HEK293 (cell line): Measurements from ENCODE around the gene FIBP.

ENCODE experiments used
- ATF2 ChIP-seq: fragments of 450-650 bp; formaldehyde crosslinking; IDR thresholded peaks from 2 replicates; pipeline ENCODE4 v1.5.1; 2016; ENCODE audit warnings: missing biosample characterization, missing genetic modification characterization, low read depth
- CTCF ChIP-seq: fragments of 450-650 bp; formaldehyde crosslinking; IDR thresholded peaks from 2 replicates; pipeline ENCODE4 v1.5.1; 2016; ENCODE audit warnings: missing biosample characterization, missing genetic modification characterization
- EGR2 ChIP-seq: fragments of 450-650 bp; formaldehyde crosslinking; IDR thresholded peaks from 2 replicates; pipeline ENCODE4 v1.5.1; 2016; ENCODE audit warnings: low read depth, missing biosample characterization, missing genetic modification characterization
- KLF1 ChIP-seq: fragments of 450-650 bp; formaldehyde crosslinking; IDR thresholded peaks from 2 replicates; pipeline ENCODE4 v1.5.1; 2016; ENCODE audit warnings: missing biosample characterization, missing genetic modification characterization
- KLF16 ChIP-seq: fragments of 450-650 bp; formaldehyde crosslinking; IDR thresholded peaks from 2 replicates; pipeline ENCODE4 v1.5.1; 2017; ENCODE audit warnings: missing biosample characterization, missing genetic modification characterization
- KLF8 ChIP-seq: fragments of 450-650 bp; formaldehyde crosslinking; IDR thresholded peaks from 2 replicates; pipeline ENCODE4 v1.5.1; 2016; ENCODE audit warnings: missing biosample characterization, missing genetic modification characterization
- MEIS1 ChIP-seq: sonication (generic); formaldehyde crosslinking; IDR thresholded peaks from 2 replicates; pipeline ENCODE4 v1.8.1; 2022; ENCODE audit warnings: missing genetic modification reagents, mild to moderate bottlenecking, borderline replicate concordance
- OVOL3 ChIP-seq: fragments of 450-650 bp; formaldehyde crosslinking; IDR thresholded peaks from 2 replicates; pipeline ENCODE4 v1.5.1; 2016; ENCODE audit warnings: missing biosample characterization, missing genetic modification characterization
- RBAK ChIP-seq: fragments of 450-650 bp; formaldehyde crosslinking; IDR thresholded peaks from 2 replicates; pipeline ENCODE4 v1.5.1; 2016; ENCODE audit warnings: missing biosample characterization, missing genetic modification characterization
- SALL2 ChIP-seq: fragments of 450-650 bp; formaldehyde crosslinking; IDR thresholded peaks from 2 replicates; pipeline ENCODE4 v1.5.0; 2017; ENCODE audit warnings: missing biosample characterization, mild to moderate bottlenecking, missing genetic modification characterization, borderline replicate concordance
- ZBTB10 ChIP-seq: fragments of 450-650 bp; formaldehyde crosslinking; IDR thresholded peaks from 2 replicates; pipeline ENCODE4 v1.5.1; 2016; ENCODE audit warnings: missing biosample characterization, missing genetic modification characterization
- ZBTB44 ChIP-seq: fragments of 450-650 bp; IDR thresholded peaks from 2 replicates; pipeline ENCODE4 v1.5.1; 2018; ENCODE audit warnings: missing biosample characterization, mild to moderate bottlenecking, missing genetic modification characterization
- ZNF138 ChIP-seq: fragments of 450-650 bp; formaldehyde crosslinking; IDR thresholded peaks from 2 replicates; pipeline ENCODE4 v1.5.1; 2016; ENCODE audit warnings: missing biosample characterization, missing genetic modification characterization, borderline replicate concordance
- ZNF155 ChIP-seq: fragments of 450-650 bp; formaldehyde crosslinking; IDR thresholded peaks from 2 replicates; pipeline ENCODE4 v1.5.1; 2016; ENCODE audit warnings: missing biosample characterization, missing genetic modification characterization
- ZNF174 ChIP-seq: fragments of 450-650 bp; formaldehyde crosslinking; IDR thresholded peaks from 2 replicates; pipeline ENCODE4 v1.5.0; 2017; ENCODE audit warnings: missing biosample characterization, mild to moderate bottlenecking, missing genetic modification characterization
- ZNF239 ChIP-seq: fragments of 450-650 bp; formaldehyde crosslinking; IDR thresholded peaks from 2 replicates; pipeline ENCODE4 v1.5.1; 2016; ENCODE audit warnings: missing biosample characterization, missing genetic modification characterization
- ZNF24 ChIP-seq: fragments of 450-650 bp; formaldehyde crosslinking; IDR thresholded peaks from 2 replicates; pipeline ENCODE4 v1.5.1; 2016; ENCODE audit warnings: missing biosample characterization, missing genetic modification characterization
- ZNF366 ChIP-seq: fragments of 450-650 bp; formaldehyde crosslinking; conservative IDR thresholded peaks from 2 replicates; pipeline ENCODE4 v1.5.1; 2016; ENCODE audit warnings: missing biosample characterization, missing genetic modification characterization
- ZNF404 ChIP-seq: fragments of 450-650 bp; formaldehyde crosslinking; IDR thresholded peaks from 2 replicates; pipeline ENCODE4 v1.5.1; 2017; ENCODE audit warnings: missing biosample characterization, missing genetic modification characterization
- ZNF449 ChIP-seq: fragments of 450-650 bp; formaldehyde crosslinking; IDR thresholded peaks from 2 replicates; pipeline ENCODE4 v1.5.1; 2017; ENCODE audit warnings: missing biosample characterization, mild to moderate bottlenecking, missing genetic modification characterization, moderate library complexity
- ZNF544 ChIP-seq: fragments of 450-650 bp; formaldehyde crosslinking; IDR thresholded peaks from 2 replicates; pipeline ENCODE4 v1.5.0; 2017; ENCODE audit warnings: missing biosample characterization, missing genetic modification characterization
- ZNF558 ChIP-seq: fragments of 450-650 bp; formaldehyde crosslinking; IDR thresholded peaks from 2 replicates; pipeline ENCODE4 v1.5.1; 2016; ENCODE audit warnings: missing biosample characterization, missing genetic modification characterization
- ZNF660 ChIP-seq: fragments of 450-650 bp; IDR thresholded peaks from 2 replicates; pipeline ENCODE4 v1.5.1; 2018; ENCODE audit warnings: missing biosample characterization, mild to moderate bottlenecking, missing genetic modification characterization
- ZNF701 ChIP-seq: fragments of 450-650 bp; formaldehyde crosslinking; IDR thresholded peaks from 2 replicates; pipeline ENCODE4 v1.5.1; 2016; ENCODE audit warnings: missing biosample characterization, missing genetic modification characterization
- ZNF768 ChIP-seq: fragments of 450-650 bp; formaldehyde crosslinking; IDR thresholded peaks from 2 replicates; pipeline ENCODE4 v1.5.1; 2018; ENCODE audit warnings: missing biosample characterization, mild to moderate bottlenecking, missing genetic modification characterization
- ZNF777 ChIP-seq: fragments of 450-650 bp; formaldehyde crosslinking; IDR thresholded peaks from 2 replicates; pipeline ENCODE4 v1.5.1; 2017; ENCODE audit warnings: missing biosample characterization, missing genetic modification characterization, borderline replicate concordance
- ZSCAN5A ChIP-seq: fragments of 450-650 bp; formaldehyde crosslinking; IDR thresholded peaks from 2 replicates; pipeline ENCODE4 v1.5.1; 2016; ENCODE audit warnings: missing biosample characterization, missing genetic modification characterization

FIBP gene

GRCh38 chr11:65860278-65861164 lies 27.8 kb downstream of the FIBP start, which contains the start of gene MUS81 (continued):
- TF ChIP-seq CTCF (tag by site-specific recombination) (peak; percentile 94), KLF1 (tag by site-specific recombination) (peak; percentile 84), ATF2 (tag by site-specific recombination) (no peak), SALL2 (tag by site-specific recombination) (no peak), ZNF558 (peak; percentile 58; the same call in 1 of the 2 replicates), ZBTB44 (tag by site-specific recombination) (no peak), ZNF768 (no peak), OVOL3 (no peak), EGR2 (tag by site-specific recombination) (peak; percentile 76), ZNF660 (tag by site-specific recombination) (peak; percentile 90), ZNF366 (tag by site-specific recombination) (no peak), RBAK (no peak), ZNF404 (tag by site-specific recombination) (no peak), ZNF138 (tag by site-specific recombination) (no peak), ZNF155 (tag by site-specific recombination) (no peak), ZNF24 (tag by site-specific recombination) (peak; percentile 68; the same call in 1 of the 2 replicates), ZNF544 (no peak), ZBTB10 (tag by site-specific recombination) (peak; percentile 99), ZNF701 (tag by site-specific recombination) (no peak), KLF16 (tag by site-specific recombination) (peak; percentile 47; the same call in 1 of the 2 replicates), KLF8 (tag by site-specific recombination) (peak; percentile 84), ZNF777 (tag by site-specific recombination) (peak; percentile 59; the same call in 1 of the 2 replicates), ZNF449 (tag by site-specific recombination) (peak; percentile 63; the same call in 1 of the 2 replicates), ZNF174 (tag by site-specific recombination) (no peak), ZNF239 (tag by site-specific recombination) (no peak), MEIS1 (CRISPR knock-in tag) (no peak), ZSCAN5A (tag by site-specific recombination) (no peak)
